Fibroblast of lung (primary cell): Measurements from ENCODE around the gene FAM170B. TPM values are rescaled to one million over a fixed set of nuclear protein-coding genes. Genes with fewer than 3 reads are reported as not detected.

Experiments
- DNase-seq, 2 donors: peaks; one replicate each; pipeline versions ENCODE4 v3.0.0 to v3.0.0-alpha.2; 2010; ENCODE audit warnings: low read depth in 2 of 2
- H2AFZ ChIP-seq: 2 replicates; pipeline ENCODE4 v1.5.1; 2012; ENCODE audit warnings: low read length, control low read depth, inconsistent platforms
- H3K27ac ChIP-seq: 2 replicates; pipeline ENCODE4 v1.5.1; 2011; ENCODE audit warnings: low read length, control low read depth; ENCODE audit not compliant: insufficient read depth
- H3K27me3 ChIP-seq: 2 replicates; pipeline ENCODE4 v1.5.1; 2011; ENCODE audit warnings: mild to moderate bottlenecking, low read length; ENCODE audit not compliant: control insufficient read depth, insufficient read depth
- H3K36me3 ChIP-seq: 2 replicates; pipeline ENCODE4 v1.5.1; 2011; ENCODE audit warnings: low read length; ENCODE audit not compliant: control insufficient read depth, insufficient read depth
- H3K4me1 ChIP-seq: 2 replicates; pipeline ENCODE4 v1.5.1; 2011; ENCODE audit warnings: low read length; ENCODE audit not compliant: control insufficient read depth, insufficient read depth; ENCODE audit errors: extremely low read depth
- H3K4me2 ChIP-seq: 2 replicates; pipeline ENCODE4 v1.5.1; 2011; ENCODE audit warnings: low read length, control low read depth; ENCODE audit not compliant: insufficient read depth; ENCODE audit errors: extremely low read depth
- H3K4me3 ChIP-seq, 4 experiments: fragments of 200-600 bp in 1 of 4; sonication (generic) in 1 of 4; replicated peaks in 1 of 4; 2 replicates each; pipeline ENCODE4 v1.5.1; 2011 to 2016; ENCODE audit warnings: low read length in 4 of 4, low read depth in 3 of 4, mild to moderate bottlenecking in 3 of 4, control low read depth in 2 of 4, inconsistent platforms in 1 of 4, mixed read lengths in 1 of 4; ENCODE audit not compliant: insufficient read depth in 1 of 4; ENCODE audit errors: control extremely low read depth in 1 of 4
- H3K79me2 ChIP-seq: 2 replicates; pipeline ENCODE4 v1.5.1; 2012; ENCODE audit warnings: mild to moderate bottlenecking, low read length, inconsistent platforms; ENCODE audit not compliant: control insufficient read depth, insufficient read depth
- H3K9ac ChIP-seq: 2 replicates; pipeline ENCODE4 v1.5.1; 2011; ENCODE audit warnings: mild to moderate bottlenecking, low read length, control low read depth; ENCODE audit not compliant: insufficient read depth
- H3K9me3 ChIP-seq: 2 replicates; pipeline ENCODE4 v1.5.1; 2012; ENCODE audit warnings: low read depth, low read length; ENCODE audit not compliant: control insufficient read depth, insufficient read depth
- H4K20me1 ChIP-seq: 2 replicates; pipeline ENCODE4 v1.5.1; 2011; ENCODE audit warnings: low read length; ENCODE audit not compliant: control insufficient read depth, insufficient read depth; ENCODE audit errors: extremely low read depth
- EZH2 ChIP-seq: IDR thresholded peaks from 2 replicates; pipeline ENCODE4 v1.5.1; 2012; ENCODE audit warnings: low read length, control low read depth, mild to moderate bottlenecking; ENCODE audit errors: missing control alignments
- polyA plus RNA-seq, 2 donors: library from polyadenylated mRNA; depleted of rRNA in 1 of 2; stranded (reverse) in 1 of 2; unstranded in 1 of 2; fragments of >200 nt; gene quantifications; 2 replicates each; pipeline ENCODE4 v1.2.1, GENCODE V29; 2011 to 2012; ENCODE audit warnings: missing spikeins in 1 of 2
- total RNA-seq: library from RNA; depleted of rRNA; stranded (reverse); fragments of >200 nt; gene quantifications from 2 replicates; pipeline ENCODE4 v1.2.1, GENCODE V29; 2014
- TF ChIP-seq, protein P1 (sequence below), 2 donors: IDR thresholded peaks in 1 of 2; conservative IDR thresholded peaks in 1 of 2; 1 replicate in 1 of 2; 2 replicates in 1 of 2; pipeline ENCODE4 v1.5.1; 2011 to 2012; ENCODE audit warnings: low read length in 2 of 2, control low read depth in 1 of 2, inconsistent platforms in 1 of 2, low read depth in 1 of 2, mild to moderate bottlenecking in 1 of 2

The FAM170B gene
- total and polyA plus RNA-seq, 2 donors (not counting 1 experiment from before 2014, with no cell fraction given) = not detected

DNA sequence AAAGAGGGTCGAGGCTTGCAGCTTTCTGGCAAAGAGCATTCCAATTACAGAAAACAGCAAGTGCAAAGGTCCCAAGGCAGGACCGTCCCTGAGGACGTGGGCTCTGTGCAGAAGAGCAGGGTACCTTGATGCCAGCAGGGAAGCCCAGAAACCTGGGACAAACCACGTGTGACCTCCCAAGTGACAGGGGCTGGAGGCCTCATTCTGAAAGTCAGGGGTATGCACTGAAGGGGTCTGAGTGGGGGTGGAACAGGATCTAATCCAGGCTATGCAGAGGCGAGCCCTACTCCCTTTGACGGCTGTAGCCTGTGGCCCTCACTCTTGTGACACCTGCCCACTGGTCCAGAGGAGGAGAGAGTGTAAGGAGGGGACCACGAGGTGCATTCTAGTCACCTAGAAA, 31.4 kb upstream of the FAM170B start:
- H3K4me1 ChIP-seq = peaks cover 2% of the 10 kb centered on the region
- H4K20me1 ChIP-seq = no peaks in the 10 kb centered on the region
- no peak for DNase-seq
- no peaks in the 10 kb centered on the region for H3K9me3 ChIP-seq
- H2AFZ ChIP-seq = no peak overlapping the region
- TF ChIP-seq EZH2 = no peak
- TF ChIP-seq, protein P1, sequence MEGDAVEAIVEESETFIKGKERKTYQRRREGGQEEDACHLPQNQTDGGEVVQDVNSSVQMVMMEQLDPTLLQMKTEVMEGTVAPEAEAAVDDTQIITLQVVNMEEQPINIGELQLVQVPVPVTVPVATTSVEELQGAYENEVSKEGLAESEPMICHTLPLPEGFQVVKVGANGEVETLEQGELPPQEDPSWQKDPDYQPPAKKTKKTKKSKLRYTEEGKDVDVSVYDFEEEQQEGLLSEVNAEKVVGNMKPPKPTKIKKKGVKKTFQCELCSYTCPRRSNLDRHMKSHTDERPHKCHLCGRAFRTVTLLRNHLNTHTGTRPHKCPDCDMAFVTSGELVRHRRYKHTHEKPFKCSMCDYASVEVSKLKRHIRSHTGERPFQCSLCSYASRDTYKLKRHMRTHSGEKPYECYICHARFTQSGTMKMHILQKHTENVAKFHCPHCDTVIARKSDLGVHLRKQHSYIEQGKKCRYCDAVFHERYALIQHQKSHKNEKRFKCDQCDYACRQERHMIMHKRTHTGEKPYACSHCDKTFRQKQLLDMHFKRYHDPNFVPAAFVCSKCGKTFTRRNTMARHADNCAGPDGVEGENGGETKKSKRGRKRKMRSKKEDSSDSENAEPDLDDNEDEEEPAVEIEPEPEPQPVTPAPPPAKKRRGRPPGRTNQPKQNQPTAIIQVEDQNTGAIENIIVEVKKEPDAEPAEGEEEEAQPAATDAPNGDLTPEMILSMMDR (conservative IDR thresholded peaks at IDR 0.05 in 1 of 2, IDR thresholded peaks at IDR 0.05 in 1 of 2; ENCODE audit: low read depth in 1 of 2, low read length in 2 of 2) = no peak
- H3K4me2 ChIP-seq = no peak overlapping the region
- no peaks in the 10 kb centered on the region for H3K36me3 ChIP-seq
- H3K4me3 ChIP-seq = no peak overlapping the region
- H3K79me2 ChIP-seq = no peaks in the 10 kb centered on the region
- no peaks in the 10 kb centered on the region for H3K27me3 ChIP-seq
- no peak overlapping the region for H3K27ac ChIP-seq
- H3K9ac ChIP-seq = no peak overlapping the region

DNA sequence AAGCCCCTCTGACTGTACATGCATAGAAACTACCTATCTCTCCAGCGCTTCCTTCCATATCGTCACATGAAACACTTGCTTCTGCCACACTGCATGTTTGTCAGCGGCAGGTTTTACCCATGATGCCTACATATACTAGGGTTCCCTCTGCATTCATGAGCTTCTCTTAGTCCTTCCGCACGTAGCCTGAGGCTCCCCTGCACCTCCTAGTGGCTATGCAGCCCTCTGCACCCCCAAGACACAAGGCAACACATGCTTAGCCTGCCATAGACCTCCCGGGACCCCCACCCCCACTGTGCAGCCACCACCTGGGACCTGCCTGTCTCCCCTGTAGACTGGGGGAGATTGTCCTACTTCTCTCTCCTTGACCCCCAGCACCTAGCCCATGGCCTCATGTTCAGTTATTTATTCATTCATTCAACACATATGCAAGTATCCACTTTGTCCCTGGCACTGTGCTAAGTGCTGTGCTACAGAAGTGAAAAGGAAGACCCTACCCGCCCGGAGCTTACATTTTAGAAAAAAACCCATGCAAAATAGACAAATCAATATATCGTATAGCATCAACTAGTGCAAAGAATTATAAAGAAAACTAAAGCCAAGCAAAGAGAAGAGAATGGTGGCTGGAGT, 30.9 kb upstream of the FAM170B start:
- H3K9me3 ChIP-seq = no peaks in the 10 kb centered on the region
- H3K36me3 ChIP-seq = no peaks in the 10 kb centered on the region
- DNase-seq = peak; percentile 6 to 30
- H3K4me2 ChIP-seq = no peak overlapping the region
- no peak overlapping the region for H3K27ac ChIP-seq
- TF ChIP-seq, protein P1 (conservative IDR thresholded peaks at IDR 0.05 in 1 of 2, IDR thresholded peaks at IDR 0.05 in 1 of 2; ENCODE audit: low read depth in 1 of 2, low read length in 2 of 2) = peak; percentile 61 to 67
- no peak for TF ChIP-seq EZH2
- no peak overlapping the region for H2AFZ ChIP-seq
- no peaks in the 10 kb centered on the region for H4K20me1 ChIP-seq
- H3K4me3 ChIP-seq = no peak overlapping the region
- no peaks in the 10 kb centered on the region for H3K27me3 ChIP-seq
- H3K4me1 ChIP-seq = peaks cover 2% of the 10 kb centered on the region
- H3K79me2 ChIP-seq = no peaks in the 10 kb centered on the region
- H3K9ac ChIP-seq = no peak overlapping the region

DNA sequence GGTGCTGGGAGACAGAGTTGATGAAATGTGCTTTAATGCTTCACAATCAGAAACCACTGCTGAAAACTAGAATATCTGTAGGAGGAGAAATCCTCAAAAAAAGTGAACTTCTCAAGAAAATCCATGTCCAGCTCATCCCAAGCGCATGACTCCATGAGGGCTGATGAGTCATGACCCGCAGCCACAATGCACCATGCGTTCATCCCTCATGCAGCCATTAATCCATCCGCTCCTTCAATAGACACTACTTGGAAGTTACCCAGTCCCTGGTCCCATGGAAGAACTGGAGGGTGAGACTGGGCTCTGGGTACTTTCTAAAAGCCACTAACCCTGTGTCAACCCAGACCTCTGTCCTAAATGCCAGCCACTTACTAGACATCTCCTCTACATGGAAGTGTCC, 29.9 kb upstream of the FAM170B start:
- Histone ChIP-seq H2AFZ (no peak overlapping the region), H3K79me2 (no peaks in the 10 kb centered on the region), H3K27ac (no peak overlapping the region), H3K9me3 (no peaks in the 10 kb centered on the region), H3K4me1 (peaks cover 2% of the 10 kb centered on the region), H3K9ac (no peak overlapping the region), H3K4me3 (no peak overlapping the region), H3K4me2 (no peak overlapping the region), H3K36me3 (no peaks in the 10 kb centered on the region), H4K20me1 (no peaks in the 10 kb centered on the region), H3K27me3 (no peaks in the 10 kb centered on the region)
- peak; percentile 76 to 89 for DNase-seq
- no peak for TF ChIP-seq EZH2
- TF ChIP-seq, protein P1 (conservative IDR thresholded peaks at IDR 0.05 in 1 of 2, IDR thresholded peaks at IDR 0.05 in 1 of 2; ENCODE audit: low read depth in 1 of 2, low read length in 2 of 2) = no peak
